Measurements from ENCODE around the gene C2CD4D. TPM values are rescaled to one million over a fixed set of nuclear protein-coding genes. Genes with fewer than 3 reads are reported as not detected.

The C2CD4D gene
- total and polyA plus RNA-seq, 8 donors = 0.26 to 0.92 (median 0.52) TPM

GRCh38 chr1:151827853-151828252, 11.8 kb downstream of the C2CD4D start:
- no peak for ATAC-seq
- TF ChIP-seq, protein P1, sequence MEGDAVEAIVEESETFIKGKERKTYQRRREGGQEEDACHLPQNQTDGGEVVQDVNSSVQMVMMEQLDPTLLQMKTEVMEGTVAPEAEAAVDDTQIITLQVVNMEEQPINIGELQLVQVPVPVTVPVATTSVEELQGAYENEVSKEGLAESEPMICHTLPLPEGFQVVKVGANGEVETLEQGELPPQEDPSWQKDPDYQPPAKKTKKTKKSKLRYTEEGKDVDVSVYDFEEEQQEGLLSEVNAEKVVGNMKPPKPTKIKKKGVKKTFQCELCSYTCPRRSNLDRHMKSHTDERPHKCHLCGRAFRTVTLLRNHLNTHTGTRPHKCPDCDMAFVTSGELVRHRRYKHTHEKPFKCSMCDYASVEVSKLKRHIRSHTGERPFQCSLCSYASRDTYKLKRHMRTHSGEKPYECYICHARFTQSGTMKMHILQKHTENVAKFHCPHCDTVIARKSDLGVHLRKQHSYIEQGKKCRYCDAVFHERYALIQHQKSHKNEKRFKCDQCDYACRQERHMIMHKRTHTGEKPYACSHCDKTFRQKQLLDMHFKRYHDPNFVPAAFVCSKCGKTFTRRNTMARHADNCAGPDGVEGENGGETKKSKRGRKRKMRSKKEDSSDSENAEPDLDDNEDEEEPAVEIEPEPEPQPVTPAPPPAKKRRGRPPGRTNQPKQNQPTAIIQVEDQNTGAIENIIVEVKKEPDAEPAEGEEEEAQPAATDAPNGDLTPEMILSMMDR (IDR thresholded peaks at IDR 0.05) = no peak
- peaks cover 3 to 39% of the 10 kb centered on the region in 2 donors for H3K4me1 ChIP-seq
- intact Hi-C loops (cut with DNase I) = no loop called here
- DNase-seq = no peak
- no peak overlapping the region for H3K4me3 ChIP-seq
- no peaks in the 10 kb centered on the region for H3K36me3 ChIP-seq
- H3K27ac ChIP-seq = no peak overlapping the region
- H3K9me3 ChIP-seq = no peaks in the 10 kb centered on the region
- H3K27me3 ChIP-seq = no peaks in the 10 kb centered on the region

DNA sequence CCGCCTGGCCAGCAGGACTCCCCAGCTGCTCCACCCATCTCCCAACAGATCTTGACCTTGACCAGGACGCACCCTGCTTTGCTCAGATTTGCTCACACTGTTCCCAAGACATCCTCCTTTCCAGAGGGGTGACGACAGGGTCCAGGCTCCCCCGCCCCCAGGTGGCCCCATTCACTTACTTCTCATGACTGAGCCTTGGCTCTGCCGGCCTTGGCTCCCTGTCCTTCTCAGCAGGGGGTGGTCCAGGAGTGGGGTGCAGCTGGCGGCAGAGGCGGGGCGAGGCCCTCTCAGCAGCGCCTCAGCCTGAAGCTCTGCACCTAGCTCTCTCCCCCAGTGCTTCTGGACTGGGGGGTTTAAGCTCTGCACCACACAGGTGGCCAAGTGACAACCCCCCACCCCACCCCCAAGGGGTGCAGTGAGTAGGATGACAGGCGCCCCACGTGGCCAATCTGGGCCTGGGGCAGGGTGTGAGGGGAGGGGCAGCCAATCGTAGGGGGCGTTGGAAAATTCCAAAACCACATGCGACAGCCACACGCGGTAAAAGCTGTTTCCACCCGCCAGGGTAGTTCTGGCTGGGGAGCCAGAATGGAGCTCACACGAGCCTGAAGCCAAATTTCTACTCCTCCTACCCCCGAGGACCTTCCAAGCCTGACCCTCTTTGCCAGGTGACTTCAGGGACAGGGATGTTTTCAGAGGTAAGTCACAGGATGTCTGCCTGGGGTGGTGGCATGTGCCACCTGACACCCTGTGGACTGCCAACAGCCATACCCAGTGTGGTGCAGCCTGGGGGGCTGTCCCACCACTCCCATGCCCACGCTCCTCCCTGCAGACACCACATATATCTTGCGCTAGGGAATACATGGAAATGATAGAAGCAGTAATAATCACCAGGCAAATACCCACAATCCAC, 13.6 kb downstream of the C2CD4D start:
- no peaks in the 10 kb centered on the region for H3K36me3 ChIP-seq
- H3K27ac ChIP-seq = no peak overlapping the region
- H3K27me3 ChIP-seq = no peaks in the 10 kb centered on the region
- intact Hi-C loops (cut with DNase I) = no loop called here
- H3K4me3 ChIP-seq = no peak overlapping the region
- H3K9me3 ChIP-seq = no peaks in the 10 kb centered on the region
- ATAC-seq (no peak), DNase-seq (no peak)
- TF ChIP-seq, protein P1 (IDR thresholded peaks at IDR 0.05) = no peak
- H3K4me1 ChIP-seq = peaks cover 0 to 27% of the 10 kb centered on the region in 2 donors

GRCh38 chr1:151825204-151825603, 14.4 kb downstream of the C2CD4D start:
- Histone ChIP-seq H3K9me3 (no peaks in the 10 kb centered on the region), H3K4me1 (peaks cover 0 to 28% of the 10 kb centered on the region in 2 donors), H3K36me3 (no peaks in the 10 kb centered on the region), H3K4me3 (no peak overlapping the region), H3K27me3 (no peaks in the 10 kb centered on the region), H3K27ac (no peak overlapping the region)
- intact Hi-C loops (cut with DNase I) = no loop called here
- no peak for DNase-seq
- no peak for ATAC-seq
- TF ChIP-seq, protein P1 (IDR thresholded peaks at IDR 0.05) = no peak

DNA sequence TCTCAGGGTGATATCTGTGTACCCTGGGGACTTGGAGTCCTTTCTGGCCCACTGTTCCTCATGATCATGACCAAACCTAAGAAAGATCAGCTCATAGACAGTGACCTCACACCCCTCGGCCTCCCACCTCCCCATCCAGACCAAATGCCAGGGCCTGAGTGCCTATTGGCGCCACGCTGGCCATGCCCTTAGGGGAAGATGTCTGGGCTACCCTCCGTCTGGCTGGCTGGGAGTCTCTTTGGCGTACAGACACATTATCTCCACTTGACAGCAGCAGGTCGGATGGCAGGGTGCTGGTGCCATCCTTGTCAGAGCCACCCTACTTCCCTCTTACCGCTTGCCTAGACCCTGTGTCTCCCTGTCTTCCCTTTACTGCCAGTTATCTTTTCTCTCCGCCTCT, 16.4 kb downstream of the C2CD4D start:
- intact Hi-C loops (cut with DNase I) = no loop called here
- H3K4me1 ChIP-seq = peaks cover 0 to 9% of the 10 kb centered on the region in 2 donors
- H3K36me3 ChIP-seq = no peaks in the 10 kb centered on the region
- no peaks in the 10 kb centered on the region for H3K9me3 ChIP-seq
- H3K4me3 ChIP-seq = no peak overlapping the region
- no peaks in the 10 kb centered on the region for H3K27me3 ChIP-seq
- DNase-seq = no peak
- H3K27ac ChIP-seq = no peak overlapping the region
- no peak for ATAC-seq
- TF ChIP-seq, protein P1 (IDR thresholded peaks at IDR 0.05) = no peak

DNA sequence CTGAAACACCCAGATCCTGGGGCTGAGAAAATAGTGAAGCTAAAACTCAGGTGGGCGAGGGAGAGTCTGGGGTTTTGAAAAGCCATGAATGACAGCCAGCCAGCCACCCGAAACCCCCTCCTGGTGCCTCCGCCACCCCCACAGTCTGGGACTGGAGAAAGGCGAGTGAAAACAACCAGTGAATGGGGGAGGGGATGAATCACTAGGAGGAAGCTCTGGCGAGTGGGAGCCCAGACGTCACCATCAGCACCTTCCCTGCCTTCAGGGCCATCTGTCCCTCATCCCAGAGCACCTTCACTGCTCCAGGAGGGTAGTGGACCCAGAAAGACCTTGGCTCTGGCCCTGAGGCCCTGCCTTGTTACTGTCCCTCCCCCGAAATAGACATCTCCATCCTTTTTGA, 17.2 kb downstream of the C2CD4D start:
- DNase-seq = no peak
- TF ChIP-seq, protein P1 (IDR thresholded peaks at IDR 0.05) = no peak
- Histone ChIP-seq H3K27me3 (no peaks in the 10 kb centered on the region), H3K27ac (no peak overlapping the region), H3K36me3 (no peaks in the 10 kb centered on the region), H3K4me1 (peaks cover 0 to 6% of the 10 kb centered on the region in 2 donors), H3K9me3 (no peaks in the 10 kb centered on the region), H3K4me3 (no peak overlapping the region)
- intact Hi-C loops (cut with DNase I) = no loop called here
- ATAC-seq = no peak

Measured in left lung (tissue), 10 donors.